Measurements from ENCODE around the gene RNF152. TPM values are rescaled to one million over a fixed set of nuclear protein-coding genes. Genes with fewer than 3 reads are reported as not detected.

The RNF152 gene
- total and polyA plus RNA-seq, 2 of the 4 experiments (the other 2 are of a cell fraction) = 7.5 to 18.5 TPM

- TF ChIP-seq CTCF (conservative IDR thresholded peaks at IDR 0.05; ENCODE audit: low read depth, low read length) = no peak
- no peak for TF ChIP-seq CEBPB (IDR thresholded peaks at IDR 0.05; ENCODE audit: low read depth, low read length)
- TF ChIP-seq RFX5 (IDR thresholded peaks at IDR 0.05; ENCODE audit: low read depth, low read length) = no peak
- TF ChIP-seq BHLHE40 (IDR thresholded peaks at IDR 0.05; ENCODE audit: low read depth, low read length) = no peak
- TF ChIP-seq MAFK (IDR thresholded peaks at IDR 0.05; ENCODE audit: low read depth, low read length) = no peak
- no peak for TF ChIP-seq SMC3 (IDR thresholded peaks at IDR 0.05; ENCODE audit: low read depth, low read length)
- no peak for TF ChIP-seq POLR2A (IDR thresholded peaks at IDR 0.05; ENCODE audit: low read depth, low read length)
- TF ChIP-seq MXI1 (IDR thresholded peaks at IDR 0.05; ENCODE audit: borderline replicate concordance, low read depth, low read length) = no peak
- no peak for TF ChIP-seq CHD1 (IDR thresholded peaks at IDR 0.05; ENCODE audit: low read depth, low read length)
- TF ChIP-seq, protein P1, sequence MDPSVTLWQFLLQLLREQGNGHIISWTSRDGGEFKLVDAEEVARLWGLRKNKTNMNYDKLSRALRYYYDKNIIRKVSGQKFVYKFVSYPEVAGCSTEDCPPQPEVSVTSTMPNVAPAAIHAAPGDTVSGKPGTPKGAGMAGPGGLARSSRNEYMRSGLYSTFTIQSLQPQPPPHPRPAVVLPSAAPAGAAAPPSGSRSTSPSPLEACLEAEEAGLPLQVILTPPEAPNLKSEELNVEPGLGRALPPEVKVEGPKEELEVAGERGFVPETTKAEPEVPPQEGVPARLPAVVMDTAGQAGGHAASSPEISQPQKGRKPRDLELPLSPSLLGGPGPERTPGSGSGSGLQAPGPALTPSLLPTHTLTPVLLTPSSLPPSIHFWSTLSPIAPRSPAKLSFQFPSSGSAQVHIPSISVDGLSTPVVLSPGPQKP (IDR thresholded peaks at IDR 0.05; ENCODE audit: borderline replicate concordance, low read depth, low read length) = no peak
- TF ChIP-seq FOS (IDR thresholded peaks at IDR 0.05; ENCODE audit: low read depth, low read length) = no peak
- no peak for TF ChIP-seq NFE2L2 (IDR thresholded peaks at IDR 0.05; ENCODE audit: low read depth, low read length)
- TF ChIP-seq RCOR1 (IDR thresholded peaks at IDR 0.05; ENCODE audit: insufficient replicate concordance, low read length) = no peak
- TF ChIP-seq RAD21 (IDR thresholded peaks at IDR 0.05; ENCODE audit: low read length) = no peak
- TF ChIP-seq, protein P2, sequence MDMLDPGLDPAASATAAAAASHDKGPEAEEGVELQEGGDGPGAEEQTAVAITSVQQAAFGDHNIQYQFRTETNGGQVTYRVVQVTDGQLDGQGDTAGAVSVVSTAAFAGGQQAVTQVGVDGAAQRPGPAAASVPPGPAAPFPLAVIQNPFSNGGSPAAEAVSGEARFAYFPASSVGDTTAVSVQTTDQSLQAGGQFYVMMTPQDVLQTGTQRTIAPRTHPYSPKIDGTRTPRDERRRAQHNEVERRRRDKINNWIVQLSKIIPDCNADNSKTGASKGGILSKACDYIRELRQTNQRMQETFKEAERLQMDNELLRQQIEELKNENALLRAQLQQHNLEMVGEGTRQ (IDR thresholded peaks at IDR 0.05; ENCODE audit: low read depth, low read length) = no peak
- no peaks in the 10 kb centered on the region for H3K36me3 ChIP-seq (ENCODE audit: control insufficient read depth, insufficient read depth, low read length)
Measured at GRCh38 chr18:61922435-61922834, 29.6 kb upstream of the RNF152 start.

More at GRCh38 chr18:61922435-61922834, 29.6 kb upstream of the RNF152 start:
- Histone ChIP-seq H3K4me1 (ENCODE audit: control insufficient read depth, insufficient read depth, low read length) (no peaks in the 10 kb centered on the region), H3K4me2 (ENCODE audit: low read depth, low read length) (no peak overlapping the region), H3K9ac (ENCODE audit: low read depth, low read length) (no peak overlapping the region), H4K20me1 (ENCODE audit: insufficient read depth, low read length) (no peaks in the 10 kb centered on the region), H3K79me1 (ENCODE audit: low read depth in 1 of 2, low read length in 2 of 2) (no peaks in the 10 kb centered on the region), H2BK120ac (ENCODE audit: low read depth, low read length) (no peak overlapping the region), H3K56ac (ENCODE audit: extremely low read depth, insufficient read depth, low read length) (no peak overlapping the region), H3K23ac (ENCODE audit: low read depth, low read length) (no peak overlapping the region), H2BK5ac (ENCODE audit: low read depth, low read length, poor library complexity, severe bottlenecking) (no peak overlapping the region), H3K14ac (replicated peaks; ENCODE audit: low read depth, low read length) (no peak overlapping the region), H3K9me1 (ENCODE audit: insufficient read depth, low read length) (peaks cover 7% of the 10 kb centered on the region; the same call in 1 of the 2 replicates), H3K27ac (ENCODE audit: insufficient read depth, low read length) (no peak overlapping the region), H3K27me3 (ENCODE audit: control insufficient read depth, insufficient read depth, low read length) (no peaks in the 10 kb centered on the region), H3K18ac (ENCODE audit: low read depth, low read length) (no peak overlapping the region), H2AK9ac (replicated peaks; ENCODE audit: low read depth, low read length, poor library complexity) (no peak overlapping the region), H4K5ac (ENCODE audit: low read depth, low read length) (no peak overlapping the region), H4K8ac (ENCODE audit: low read depth in 2 of 2, low read length in 2 of 2) (no peak overlapping the region), H4K91ac (ENCODE audit: insufficient read depth, low read depth, low read length) (no peak overlapping the region), H2BK20ac (ENCODE audit: low read depth, low read length) (no peak overlapping the region), H3K9me3 (ENCODE audit: control insufficient read depth, insufficient read depth, low read length) (peaks cover 2% of the 10 kb centered on the region; the same call in 1 of the 2 replicates), H2AK5ac (ENCODE audit: low read depth, low read length) (no peak overlapping the region), H2BK15ac (ENCODE audit: low read depth, low read length) (no peak overlapping the region), H2AFZ (replicated peaks; ENCODE audit: low read length, poor library complexity) (peak overlapping the region; percentile 26), H3K4ac (ENCODE audit: low read depth, low read length) (no peak overlapping the region), H3K4me3 (ENCODE audit: insufficient read depth, low read depth, low read length) (no peak overlapping the region)
- dilution Hi-C loops (cut with HindIII; ENCODE audit: low sequenced_read_pairs, unreplicated experiment) = no loop called here
- in situ Hi-C loops (cut with MboI; ENCODE audit: low sequenced_read_pairs) = no loop called here
- WGBS, 2 experiments (ENCODE audit: extremely low coverage in 2 of 2, insufficient read length in 1 of 2) = no CpG with 5 or more reads among the region's 3 CpGs
- BruUV-seq (replicated peaks) = no TSS peak
- CTCF ChIA-PET = no interaction called here
- POLR2A ChIA-PET (ENCODE audit: unreplicated experiment) = no interaction called here
- DNase-seq = peak; percentile 15
- ATAC-seq (ENCODE audit: low read depth) = no peak
- intact Hi-C loops (cut with micrococcal nuclease) = no loop called here

Measured in IMR-90 (cell line).